ENCODE results near the gene MEGF11.

GRCh38 chr15:66222273-66223198, 31.0 kb downstream of the MEGF11 start:
- no peak for TF ChIP-seq CTCF (IDR thresholded peaks at IDR 0.05)
- no peak for TF ChIP-seq EZH2phosphoT487 (IDR thresholded peaks at IDR 0.05; ENCODE audit: borderline replicate concordance, low read depth)
